ENCODE results near the gene THSD4. TPM values are rescaled to one million over a fixed set of nuclear protein-coding genes. Genes with fewer than 3 reads are reported as not detected.

The THSD4 gene
- total RNA-seq, 1 experiment from 2014 or later = 0.29 TPM

- no TSS peak for BruUV-seq (replicated peaks)
- peaks cover 7% of the 10 kb centered on the region for H3K4me1 Mint-ChIP-seq (ENCODE audit: low read depth, unreplicated experiment)
- H3K9me3 ChIP-seq = no peaks in the 10 kb centered on the region
- ChIA-PET CTCF (interaction anchor here (0.6 to 0.7 kb wide), 3 partner anchors 23 to 263 kb away, joined by 3 to 4 read pairs (median 3); no protein-coding TSS in a partner anchor), POLR2A (no interaction called here)
- H3K36me3 Mint-ChIP-seq (ENCODE audit: insufficient read depth, unreplicated experiment) = no peaks in the 10 kb centered on the region
- no peaks in the 10 kb centered on the region for H3K36me3 ChIP-seq (ENCODE audit: control insufficient read depth, insufficient read depth, low read length)
- H3K4me3 ChIP-seq (ENCODE audit: low read depth, low read length) = no peak overlapping the region
- no peak for TF ChIP-seq CTCF (IDR thresholded peaks at IDR 0.05; ENCODE audit: insufficient read depth in 1 of 2, low read depth in 1 of 2, low read length in 1 of 2, severe bottlenecking in 1 of 2, unreplicated experiment in 1 of 2)
- H3K27ac Mint-ChIP-seq (ENCODE audit: unreplicated experiment) = no peak overlapping the region
- H3K4me1 ChIP-seq = no peaks in the 10 kb centered on the region
- H3K27me3 ChIP-seq (replicated peaks; ENCODE audit: control insufficient read depth, insufficient read depth, low read length) = no peaks in the 10 kb centered on the region
- H3K4me3 Mint-ChIP-seq (ENCODE audit: unreplicated experiment) = no peak overlapping the region
- no peak for DNase-seq
- no peaks in the 10 kb centered on the region for H3K27me3 Mint-ChIP-seq (ENCODE audit: insufficient read depth, unreplicated experiment)
- intact Hi-C loops (cut with micrococcal nuclease; ENCODE audit: unreplicated experiment) = no loop called here
- H3K9me3 Mint-ChIP-seq (ENCODE audit: unreplicated experiment) = no peaks in the 10 kb centered on the region
Observed at GRCh38 chr15:71779073-71779797, 664.0 kb downstream of the THSD4 start.

- no peaks in the 10 kb centered on the region for H3K9me3 Mint-ChIP-seq (ENCODE audit: unreplicated experiment)
- H3K4me3 Mint-ChIP-seq (ENCODE audit: unreplicated experiment) = no peak overlapping the region
- POLR2A ChIA-PET = no interaction called here
- no peaks in the 10 kb centered on the region for H3K36me3 ChIP-seq (ENCODE audit: control insufficient read depth, insufficient read depth, low read length)
- H3K4me1 ChIP-seq = no peaks in the 10 kb centered on the region
- H3K4me3 ChIP-seq (ENCODE audit: low read depth, low read length) = no peak overlapping the region
- no peak overlapping the region for H3K27ac Mint-ChIP-seq (ENCODE audit: unreplicated experiment)
- peaks cover 7% of the 10 kb centered on the region for H3K4me1 Mint-ChIP-seq (ENCODE audit: low read depth, unreplicated experiment)
- no peaks in the 10 kb centered on the region for H3K27me3 ChIP-seq (replicated peaks; ENCODE audit: control insufficient read depth, insufficient read depth, low read length)
- H3K36me3 Mint-ChIP-seq (ENCODE audit: insufficient read depth, unreplicated experiment) = no peaks in the 10 kb centered on the region
- H3K27me3 Mint-ChIP-seq (ENCODE audit: insufficient read depth, unreplicated experiment) = no peaks in the 10 kb centered on the region
- H3K9me3 ChIP-seq = no peaks in the 10 kb centered on the region
- TF ChIP-seq CTCF (IDR thresholded peaks at IDR 0.05; ENCODE audit: insufficient read depth in 1 of 2, low read depth in 1 of 2, low read length in 1 of 2, severe bottlenecking in 1 of 2, unreplicated experiment in 1 of 2) = peak; percentile 73 to 75
- DNase-seq = peak; percentile 55 to 69
- intact Hi-C loops (cut with micrococcal nuclease; ENCODE audit: unreplicated experiment) = loop anchor here (1.0 to 5.0 kb wide), 2 partner anchors 33 to 376 kb away; no protein-coding TSS in a partner anchor
- CTCF ChIA-PET = interaction anchor here (0.6 to 1.2 kb wide), 5 partner anchors 10 to 242 kb away, joined by 3 to 11 read pairs (median 4); no protein-coding TSS in a partner anchor
- no TSS peak for BruUV-seq (replicated peaks)
Observed at GRCh38 chr15:71780115-71780976, 665.1 kb downstream of the THSD4 start.

GRCh38 chr15:71781179-71781964, 666.1 kb downstream of the THSD4 start:
- Histone ChIP-seq H3K9me3 (no peaks in the 10 kb centered on the region), H3K4me3 (ENCODE audit: low read depth, low read length) (no peak overlapping the region), H3K4me1 (no peaks in the 10 kb centered on the region), H3K36me3 (ENCODE audit: control insufficient read depth, insufficient read depth, low read length) (no peaks in the 10 kb centered on the region), H3K27me3 (replicated peaks; ENCODE audit: control insufficient read depth, insufficient read depth, low read length) (no peaks in the 10 kb centered on the region)
- no peaks in the 10 kb centered on the region for H3K36me3 Mint-ChIP-seq (ENCODE audit: insufficient read depth, unreplicated experiment)
- BruUV-seq (replicated peaks) = no TSS peak
- no peak overlapping the region for H3K27ac Mint-ChIP-seq (ENCODE audit: unreplicated experiment)
- intact Hi-C loops (cut with micrococcal nuclease; ENCODE audit: unreplicated experiment) = loop anchor here (5.0 kb wide), 1 partner anchor 34 kb away; no protein-coding TSS in a partner anchor
- ChIA-PET CTCF (interaction anchor here (1.2 kb wide), 2 partner anchors 9 to 102 kb away, joined by 4 to 5 read pairs; no protein-coding TSS in a partner anchor), POLR2A (no interaction called here)
- no peaks in the 10 kb centered on the region for H3K9me3 Mint-ChIP-seq (ENCODE audit: unreplicated experiment)
- H3K4me1 Mint-ChIP-seq (ENCODE audit: low read depth, unreplicated experiment) = peaks cover 7% of the 10 kb centered on the region
- H3K27me3 Mint-ChIP-seq (ENCODE audit: insufficient read depth, unreplicated experiment) = no peaks in the 10 kb centered on the region
- no peak for TF ChIP-seq CTCF (IDR thresholded peaks at IDR 0.05; ENCODE audit: insufficient read depth in 1 of 2, low read depth in 1 of 2, low read length in 1 of 2, severe bottlenecking in 1 of 2, unreplicated experiment in 1 of 2)
- DNase-seq = no peak
- H3K4me3 Mint-ChIP-seq (ENCODE audit: unreplicated experiment) = no peak overlapping the region
